ENCODE results near the gene RTL5. TPM values are rescaled to one million over a fixed set of nuclear protein-coding genes. Genes with fewer than 3 reads are reported as not detected.

Gene RTL5
- polyA plus RNA-seq, 1 donor from 2014 or later, result 10.5 TPM

GRCh38 chrX:72081605-72082320, 50.0 kb downstream of the RTL5 start:
- no peak for TF ChIP-seq MXI1 (conservative IDR thresholded peaks at IDR 0.05; ENCODE audit: poor library complexity, severe bottlenecking)
- TF ChIP-seq EZH2 (IDR thresholded peaks at IDR 0.05; ENCODE audit: borderline replicate concordance, insufficient read depth, low read length, poor library complexity, severe bottlenecking), result no peak
- Histone ChIP-seq H4K20me1 (ENCODE audit: insufficient read depth) (no peaks in the 10 kb centered on the region), H3K9me2 (ENCODE audit: insufficient read depth, low read length) (no peaks in the 10 kb centered on the region), H3K9me3 (ENCODE audit: low read length) (no peaks in the 10 kb centered on the region), H3F3A (ENCODE audit: insufficient read depth, low read length, poor library complexity, severe bottlenecking) (no peaks in the 10 kb centered on the region), H3K36me3 (ENCODE audit: insufficient read depth, low read length) (no peaks in the 10 kb centered on the region), H3K79me2 (replicated peaks; ENCODE audit: insufficient read depth, low read length) (no peaks in the 10 kb centered on the region), H3K4me2 (ENCODE audit: low read length) (no peak overlapping the region), H3K9ac (ENCODE audit: low read length) (no peak overlapping the region), H3K27me3 (ENCODE audit: insufficient read depth, low read depth, low read length) (no peaks in the 10 kb centered on the region), H3K4me3 (ENCODE audit: low read length) (no peak overlapping the region), H3K27ac (ENCODE audit: low read length) (no peak overlapping the region), H2AFZ (ENCODE audit: low read depth, low read length) (no peak overlapping the region)

DNA sequence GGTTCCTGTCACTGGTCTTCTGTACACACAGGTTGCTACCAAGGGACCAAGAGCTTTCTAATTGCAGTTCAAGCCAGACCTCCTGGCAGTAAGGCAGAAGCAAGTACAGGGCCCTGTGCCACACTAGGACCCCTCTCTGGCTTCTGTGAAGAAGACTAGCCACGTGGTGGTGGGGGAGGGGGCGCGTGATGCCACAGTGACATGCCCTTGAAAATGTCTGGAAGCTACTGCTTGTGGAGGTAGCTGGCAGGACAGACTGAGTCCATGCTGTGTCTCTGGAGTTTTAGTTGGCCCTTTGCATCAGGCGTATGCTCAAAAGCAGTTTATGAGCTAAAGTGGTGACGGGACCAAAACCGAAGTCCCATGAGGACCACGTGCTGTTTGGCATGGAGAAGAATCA, 50.9 kb downstream of the RTL5 start:
- H2AFZ ChIP-seq (ENCODE audit: low read depth, low read length), result no peak overlapping the region
- H3K27ac ChIP-seq (ENCODE audit: low read length), result no peak overlapping the region
- no peak overlapping the region for H3K9ac ChIP-seq (ENCODE audit: low read length)
- H4K20me1 ChIP-seq (ENCODE audit: insufficient read depth), result no peaks in the 10 kb centered on the region
- H3K9me3 ChIP-seq (ENCODE audit: low read length), result no peaks in the 10 kb centered on the region
- no peak overlapping the region for H3K4me3 ChIP-seq (ENCODE audit: low read length)
- H3K4me2 ChIP-seq (ENCODE audit: low read length), result no peak overlapping the region
- TF ChIP-seq POLR2AphosphoS5 (IDR thresholded peaks at IDR 0.05) (no peak), REST (IDR thresholded peaks at IDR 0.05; ENCODE audit: borderline replicate concordance) (no peak), SMC3 (conservative IDR thresholded peaks at IDR 0.05; ENCODE audit: poor library complexity) (no peak), RAD21 (conservative IDR thresholded peaks at IDR 0.05) (no peak), EP300 (conservative IDR thresholded peaks at IDR 0.05; ENCODE audit: poor library complexity, severe bottlenecking) (no peak), TAF1 (IDR thresholded peaks at IDR 0.05; ENCODE audit: low read depth) (no peak), MXI1 (conservative IDR thresholded peaks at IDR 0.05; ENCODE audit: poor library complexity, severe bottlenecking) (no peak), EZH2 (IDR thresholded peaks at IDR 0.05; ENCODE audit: borderline replicate concordance, insufficient read depth, low read length, poor library complexity, severe bottlenecking) (no peak)
- TF ChIP-seq, protein P1, sequence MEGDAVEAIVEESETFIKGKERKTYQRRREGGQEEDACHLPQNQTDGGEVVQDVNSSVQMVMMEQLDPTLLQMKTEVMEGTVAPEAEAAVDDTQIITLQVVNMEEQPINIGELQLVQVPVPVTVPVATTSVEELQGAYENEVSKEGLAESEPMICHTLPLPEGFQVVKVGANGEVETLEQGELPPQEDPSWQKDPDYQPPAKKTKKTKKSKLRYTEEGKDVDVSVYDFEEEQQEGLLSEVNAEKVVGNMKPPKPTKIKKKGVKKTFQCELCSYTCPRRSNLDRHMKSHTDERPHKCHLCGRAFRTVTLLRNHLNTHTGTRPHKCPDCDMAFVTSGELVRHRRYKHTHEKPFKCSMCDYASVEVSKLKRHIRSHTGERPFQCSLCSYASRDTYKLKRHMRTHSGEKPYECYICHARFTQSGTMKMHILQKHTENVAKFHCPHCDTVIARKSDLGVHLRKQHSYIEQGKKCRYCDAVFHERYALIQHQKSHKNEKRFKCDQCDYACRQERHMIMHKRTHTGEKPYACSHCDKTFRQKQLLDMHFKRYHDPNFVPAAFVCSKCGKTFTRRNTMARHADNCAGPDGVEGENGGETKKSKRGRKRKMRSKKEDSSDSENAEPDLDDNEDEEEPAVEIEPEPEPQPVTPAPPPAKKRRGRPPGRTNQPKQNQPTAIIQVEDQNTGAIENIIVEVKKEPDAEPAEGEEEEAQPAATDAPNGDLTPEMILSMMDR (IDR thresholded peaks at IDR 0.05; ENCODE audit: poor library complexity, severe bottlenecking), result no peak
- H3K9me2 ChIP-seq (ENCODE audit: insufficient read depth, low read length), result no peaks in the 10 kb centered on the region
- H3K36me3 ChIP-seq (ENCODE audit: insufficient read depth, low read length), result no peaks in the 10 kb centered on the region
- no peaks in the 10 kb centered on the region for H3K27me3 ChIP-seq (ENCODE audit: insufficient read depth, low read depth, low read length)
- no peaks in the 10 kb centered on the region for H3K79me2 ChIP-seq (replicated peaks; ENCODE audit: insufficient read depth, low read length)
- no peaks in the 10 kb centered on the region for H3F3A ChIP-seq (ENCODE audit: insufficient read depth, low read length, poor library complexity, severe bottlenecking)
